HG03565 (cell line): Measurements from ENCODE around the gene ARVCF.

Source experiments
- ATAC-seq: cut with Tn5 transposase; IDR thresholded peaks from one replicate; pipeline ENCODE4 v1.9.1; 2021; ENCODE audit warnings: mild to moderate bottlenecking, moderate library complexity; ENCODE audit not compliant: unreplicated experiment

Gene ARVCF

DNA sequence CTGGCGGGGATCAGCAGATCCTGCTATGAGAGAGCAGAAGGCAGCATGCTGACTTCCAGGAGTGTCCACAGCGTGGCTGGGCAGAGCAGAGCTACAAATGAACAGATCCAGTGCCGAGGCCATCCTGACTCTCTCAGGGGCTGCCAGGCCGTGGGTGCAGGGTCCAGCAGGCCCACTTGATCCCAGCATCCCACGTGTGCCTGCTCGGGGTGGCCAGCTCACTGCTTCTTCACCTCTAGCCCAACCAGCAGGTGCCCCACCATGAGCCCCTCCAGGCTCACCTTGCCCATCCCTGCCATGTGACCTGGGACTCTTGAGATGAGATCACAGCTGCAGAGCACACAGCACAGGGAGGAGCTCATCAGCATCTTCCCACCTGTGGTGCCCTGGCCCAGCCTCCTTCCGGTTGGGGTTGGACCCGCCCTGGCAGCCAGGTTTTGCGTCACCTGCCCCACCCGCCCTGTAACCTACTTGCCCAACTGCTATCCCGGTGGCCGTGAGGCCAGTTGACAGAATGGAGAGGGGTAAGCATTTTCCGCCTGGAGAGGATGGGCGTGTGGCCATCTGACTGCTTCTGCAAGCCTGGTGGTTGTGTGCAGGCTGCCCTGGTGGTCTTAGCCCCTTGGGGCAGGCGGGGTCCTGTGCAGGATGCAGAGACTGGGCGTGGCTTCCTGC, 15.2 kb upstream of the ARVCF start:
- ATAC-seq, result no peak

DNA sequence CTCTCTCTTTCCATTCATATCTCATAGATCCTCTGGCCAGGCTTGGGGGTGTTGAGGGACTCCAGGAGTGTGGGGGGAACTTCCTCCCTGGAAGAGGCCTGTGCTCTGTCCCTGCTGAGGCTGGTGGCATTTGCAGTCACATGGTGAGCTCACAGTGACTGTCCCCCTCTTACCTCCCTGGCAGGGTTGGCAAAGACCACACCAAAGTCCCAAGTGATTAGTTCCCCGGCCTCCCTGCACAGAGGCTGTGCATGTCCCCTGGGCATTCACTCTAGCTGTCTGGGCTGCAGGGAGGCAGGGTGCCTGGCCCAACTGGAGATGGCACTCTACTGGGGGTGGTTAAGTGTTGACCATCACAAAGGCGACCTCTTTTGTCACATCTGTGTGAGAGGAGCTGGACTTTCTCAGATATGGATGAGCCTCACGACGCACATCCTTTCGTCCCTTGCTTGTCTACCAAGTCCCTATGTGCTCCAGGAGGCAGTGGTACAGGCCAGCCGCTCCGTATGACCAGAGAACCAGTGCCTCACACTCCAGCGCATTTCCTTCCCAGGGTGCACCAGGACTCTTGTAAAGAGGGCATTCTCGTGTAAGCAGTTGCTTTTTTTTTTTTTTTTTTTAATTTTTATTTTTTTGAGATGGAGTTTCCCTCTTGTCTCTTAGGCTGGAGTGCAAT, 13.1 kb upstream of the ARVCF start:
- no peak for ATAC-seq

DNA sequence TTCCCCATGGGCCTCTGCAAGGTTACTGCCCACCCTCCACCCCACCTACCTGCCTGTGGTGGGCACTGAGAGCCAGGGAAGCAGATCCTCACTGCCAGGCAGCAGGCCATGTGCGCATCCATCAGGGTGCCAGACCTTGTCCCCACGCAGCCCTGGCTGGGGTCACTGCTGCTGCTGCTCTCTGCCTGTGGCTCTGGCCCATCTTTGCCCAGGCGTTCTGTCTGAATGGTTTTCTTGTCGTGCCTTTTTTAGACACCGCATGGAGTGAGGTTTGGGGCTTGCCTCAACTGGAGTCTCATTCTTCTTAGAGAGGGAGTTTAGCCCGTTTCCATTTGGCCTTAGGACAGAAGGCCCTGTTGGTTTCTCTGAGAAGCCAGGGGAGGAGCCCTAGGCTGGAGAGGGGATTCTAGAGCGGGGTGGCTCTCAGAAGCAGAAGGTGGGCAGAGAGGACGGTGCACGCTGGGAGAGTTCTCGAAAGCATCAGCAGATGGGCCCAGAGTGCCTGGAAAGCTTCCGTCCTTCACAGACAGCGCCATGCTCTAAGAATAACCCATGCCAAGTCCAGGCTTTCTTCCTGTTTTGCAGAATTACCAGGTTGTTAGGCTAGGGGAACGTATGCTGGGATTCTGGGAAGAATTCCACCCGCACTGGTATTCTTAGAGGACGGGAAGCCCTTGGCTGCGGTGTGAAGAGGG, 12.4 kb upstream of the ARVCF start:
- ATAC-seq, result no peak

DNA sequence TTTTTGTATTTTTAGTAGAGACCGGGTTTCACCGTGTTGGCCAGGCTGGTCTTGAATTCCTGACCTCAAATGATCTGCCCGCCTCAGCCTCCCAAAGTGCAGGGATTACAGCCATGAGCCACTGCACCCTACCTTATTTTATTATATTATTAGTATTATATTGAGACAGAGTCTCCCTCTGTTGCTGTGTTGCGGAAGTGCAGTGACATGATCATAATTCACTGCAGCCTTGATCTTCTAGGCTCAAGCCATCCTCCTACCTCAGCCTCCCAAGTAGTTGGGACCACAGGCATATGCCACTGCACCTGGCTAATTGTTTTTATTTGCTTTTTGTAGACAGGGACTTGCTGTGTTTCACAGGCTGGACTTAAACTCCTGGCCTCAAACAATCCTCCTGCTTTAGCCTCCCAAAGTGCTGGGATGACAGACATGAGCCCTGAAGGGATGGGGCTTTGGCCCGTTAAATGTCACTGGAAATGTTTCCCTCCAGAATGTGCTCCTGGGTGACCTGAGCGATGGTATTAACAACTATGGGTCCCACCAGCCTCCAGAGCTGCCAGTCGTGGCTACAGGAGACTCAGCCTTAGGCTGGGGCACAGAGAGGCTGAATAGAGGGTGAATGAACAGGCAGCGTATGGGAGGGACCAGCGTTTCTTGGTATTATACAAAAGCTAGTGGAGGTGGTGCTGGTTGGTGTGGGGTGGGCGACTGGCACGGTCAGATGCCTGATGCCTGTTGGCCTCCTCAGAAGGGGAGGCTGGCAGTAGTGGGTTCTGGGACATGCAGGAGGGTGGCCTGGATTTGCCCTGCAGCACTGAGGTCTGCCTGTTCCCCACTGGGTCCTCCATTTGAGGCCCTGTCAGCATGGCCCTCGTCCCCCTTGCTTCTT, 11.6 kb upstream of the ARVCF start:
- ATAC-seq, result no peak

DNA sequence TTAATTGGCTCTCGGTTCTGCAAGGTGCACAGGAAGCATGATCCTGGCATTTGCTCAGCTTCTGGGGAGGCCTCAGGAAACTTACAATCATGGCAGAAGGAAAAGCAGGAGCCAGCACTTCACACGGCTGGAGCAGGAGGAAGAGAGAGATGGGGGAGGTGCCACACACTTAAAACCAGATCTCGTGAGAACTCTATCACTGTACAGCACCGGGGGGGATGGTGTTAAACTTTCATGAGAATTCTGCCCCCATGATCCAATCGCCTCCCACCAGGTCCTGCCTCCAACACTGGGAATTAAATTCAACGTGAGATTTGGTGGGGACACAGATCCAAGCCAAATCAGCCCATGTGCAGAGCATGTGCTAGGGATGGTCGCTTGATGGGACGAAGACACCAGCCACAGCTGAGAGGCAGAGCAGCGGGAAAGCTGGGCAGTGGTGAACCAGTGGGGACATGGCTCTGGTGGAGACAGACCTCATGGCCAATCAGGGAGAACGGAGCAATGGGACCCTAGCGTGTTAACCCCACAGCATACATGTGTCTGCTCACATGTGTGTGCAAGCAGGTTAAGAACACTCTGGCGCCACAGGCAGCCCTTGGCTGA, 10.5 kb upstream of the ARVCF start:
- no peak for ATAC-seq

DNA sequence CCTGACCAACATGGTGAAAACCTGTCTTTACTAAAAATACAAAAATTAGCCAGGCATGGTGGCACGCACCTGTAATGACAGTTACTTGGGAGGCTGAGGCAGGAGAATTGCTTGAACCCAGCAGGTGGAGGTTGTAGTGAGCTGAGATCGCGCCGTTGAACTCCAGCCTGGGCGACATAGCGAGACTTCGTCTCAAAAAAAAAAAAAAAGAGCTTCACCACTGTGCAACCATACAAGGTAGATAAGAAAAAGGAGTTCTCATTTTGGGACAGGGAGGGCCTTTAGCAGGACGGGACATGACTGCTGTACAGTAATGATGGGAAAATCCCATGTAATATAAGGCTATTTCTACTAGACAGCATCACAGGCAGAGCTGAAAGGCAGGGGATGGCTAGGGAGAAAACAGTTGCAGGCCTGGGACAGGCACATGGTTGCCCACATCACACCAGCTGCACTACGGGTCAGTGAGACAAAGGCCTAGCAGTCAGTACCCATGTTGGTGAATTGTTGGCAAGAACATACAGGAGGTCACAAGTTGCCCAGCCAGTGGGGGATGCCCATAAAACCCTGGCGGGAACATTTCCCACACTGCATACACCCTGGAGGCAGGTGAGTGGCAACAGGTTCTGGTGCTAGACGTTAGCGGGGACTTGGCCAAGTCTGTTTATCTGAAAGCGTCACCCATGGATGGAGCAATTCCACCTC, 9.7 kb upstream of the ARVCF start:
- no peak for ATAC-seq

DNA sequence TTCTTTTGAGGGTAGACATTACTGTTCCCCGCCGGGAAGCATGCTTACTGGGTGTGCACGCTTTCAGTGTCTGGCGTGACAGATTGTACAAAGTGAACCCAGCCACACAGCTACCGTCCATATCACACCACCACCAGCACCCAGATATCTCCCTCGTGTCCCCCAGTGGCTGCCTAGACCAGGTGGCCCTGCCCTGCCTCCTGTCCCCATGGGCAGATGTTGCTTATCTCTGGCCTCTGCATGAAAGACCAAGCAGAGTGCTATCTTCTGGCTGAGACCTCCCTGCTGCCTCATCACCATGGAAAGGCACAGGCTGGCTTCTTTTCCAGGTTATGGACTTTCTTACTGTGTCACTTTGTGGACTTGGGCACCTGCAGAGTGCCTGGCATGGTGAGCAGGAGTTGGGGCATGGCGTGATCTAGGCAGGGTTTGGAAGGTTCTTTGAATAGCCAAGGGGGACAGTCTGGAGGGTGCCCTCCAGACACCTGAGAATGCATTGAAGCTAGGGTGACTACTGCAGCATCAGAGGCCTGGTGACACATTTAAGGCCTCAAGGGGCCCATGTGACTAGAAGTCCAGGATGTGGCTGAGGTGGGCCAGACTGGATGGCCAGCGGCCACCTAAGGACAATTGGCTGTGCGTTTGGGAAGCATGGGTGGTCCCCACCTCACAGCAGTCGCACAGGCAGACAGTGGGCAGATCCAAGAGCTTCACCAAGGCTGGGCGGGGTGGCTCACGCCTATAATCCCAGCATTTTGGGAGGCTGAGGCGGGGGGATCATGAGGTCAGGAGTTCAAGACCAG, 9.0 kb upstream of the ARVCF start:
- no peak for ATAC-seq

DNA sequence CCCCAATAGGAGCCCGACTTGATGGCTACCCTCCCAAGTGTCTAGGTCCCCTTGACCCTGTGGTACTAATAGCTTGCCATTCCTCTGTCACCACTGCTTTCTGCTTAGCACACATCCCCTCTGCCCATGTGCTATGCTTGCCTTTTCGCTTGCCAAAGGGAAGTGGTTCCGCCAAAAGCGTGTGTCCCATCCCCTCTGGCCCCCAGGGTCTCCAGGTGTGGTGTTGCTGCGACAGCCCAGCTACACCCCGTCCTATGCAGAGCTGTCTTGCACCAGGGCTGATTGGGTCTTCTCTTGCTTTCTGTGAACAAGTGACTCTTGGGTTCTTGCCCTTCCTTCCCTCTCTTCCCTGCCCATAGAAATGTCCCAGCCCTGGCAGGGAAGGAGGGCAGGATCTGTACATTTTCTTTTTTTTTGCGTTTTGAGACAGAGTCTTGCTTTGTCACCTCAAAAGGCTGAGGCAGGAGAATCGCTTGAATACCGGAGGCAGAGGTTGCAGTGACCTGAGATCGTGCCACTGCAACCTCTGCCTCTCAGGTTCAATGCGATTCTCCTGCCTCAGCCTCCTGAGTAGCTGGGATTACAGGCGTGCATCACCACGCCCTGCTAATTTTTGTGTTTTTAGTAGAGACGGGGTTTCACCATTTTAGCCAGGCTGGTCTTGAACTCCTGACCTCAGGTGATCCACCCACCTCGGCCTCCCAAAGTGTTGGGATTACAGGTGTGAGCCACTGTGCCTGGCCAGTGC, 8.2 kb upstream of the ARVCF start:
- ATAC-seq, result no peak

DNA sequence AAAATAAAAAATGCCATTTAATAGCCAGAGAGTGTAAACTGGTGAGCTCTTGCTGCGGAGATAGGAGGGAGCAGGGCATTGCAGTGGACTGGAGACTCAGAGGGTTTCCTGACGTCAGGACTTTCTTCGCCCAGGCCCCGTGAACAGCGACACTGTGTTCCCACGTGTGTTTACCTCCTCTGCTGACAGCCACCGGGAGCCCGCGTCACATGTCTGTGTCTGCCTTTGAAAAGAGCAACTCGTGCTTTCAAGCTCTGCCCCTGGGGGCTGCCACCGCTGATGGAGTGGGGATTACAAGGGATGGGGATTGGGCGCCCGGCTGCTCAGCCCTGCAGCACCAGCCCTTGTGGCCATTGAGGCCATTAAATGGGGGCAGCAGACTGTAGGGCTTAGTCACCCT, 7.6 kb upstream of the ARVCF start:
- ATAC-seq, result no peak

DNA sequence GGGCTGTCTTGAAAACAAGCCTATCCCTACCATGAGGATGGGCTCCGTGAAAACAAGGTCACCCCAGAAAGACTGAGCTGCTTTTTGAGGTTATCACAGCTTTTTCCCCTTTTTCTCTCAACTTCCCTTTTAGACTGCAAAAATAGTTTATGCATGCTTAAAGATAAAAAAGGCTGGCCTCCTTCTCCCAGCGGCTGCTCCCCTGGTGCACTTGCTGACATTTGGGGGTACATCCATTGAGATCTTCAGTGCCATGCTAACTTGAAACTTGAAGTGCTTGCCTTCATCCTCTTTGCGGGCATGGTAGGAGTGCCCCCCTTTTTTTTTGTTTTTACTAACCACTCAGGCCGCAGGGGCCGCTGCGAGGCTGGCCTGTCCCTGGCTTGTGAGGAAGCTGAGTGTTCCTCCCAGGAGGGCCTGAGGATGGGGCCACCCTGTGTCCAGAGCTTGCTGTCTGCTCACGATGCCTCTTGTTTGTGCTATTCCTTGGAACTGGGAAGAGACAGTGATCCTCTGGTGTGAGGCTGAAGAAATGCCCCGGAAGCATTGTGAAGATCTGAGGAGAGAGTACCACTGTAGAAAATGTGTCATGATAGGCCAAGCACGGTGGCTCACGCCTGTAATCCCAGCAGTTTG, 6.5 kb upstream of the ARVCF start:
- no peak for ATAC-seq

DNA sequence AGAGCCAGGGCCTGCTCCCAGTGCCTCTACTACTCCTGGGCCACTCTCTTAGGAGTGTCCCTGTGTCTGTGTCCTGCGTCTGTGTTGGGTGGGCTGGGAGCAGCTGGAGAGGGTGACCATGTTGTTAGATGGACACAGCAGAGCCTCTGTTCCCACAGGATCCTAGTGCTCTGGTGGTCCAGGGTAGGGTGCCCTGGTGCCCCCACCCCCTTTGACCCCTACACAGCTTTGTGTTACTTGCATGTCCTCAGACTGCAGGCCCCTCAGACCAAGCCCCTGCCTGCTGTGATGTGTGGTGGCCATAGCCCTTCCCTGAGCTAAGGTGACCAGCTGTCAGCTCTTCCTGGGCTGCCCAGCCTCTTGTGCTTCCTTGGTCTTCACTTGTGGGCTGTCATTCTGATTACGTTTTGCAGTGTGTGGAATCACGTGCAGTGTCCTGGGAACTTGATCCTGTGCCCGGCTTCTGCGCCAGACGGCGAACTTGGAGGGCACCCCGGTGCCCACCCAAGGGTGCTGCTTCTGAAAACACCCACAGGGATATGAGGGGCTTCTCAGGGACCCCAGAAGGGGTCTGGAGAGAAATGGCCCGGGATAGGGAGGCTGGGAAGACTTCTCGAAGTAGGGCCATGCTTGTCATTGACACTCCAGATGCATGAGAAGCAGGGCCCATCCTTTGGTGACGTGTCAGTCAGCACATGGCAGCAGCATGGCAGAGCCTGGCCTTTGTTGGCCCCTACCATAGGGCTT, 5.8 kb upstream of the ARVCF start:
- ATAC-seq, result no peak

DNA sequence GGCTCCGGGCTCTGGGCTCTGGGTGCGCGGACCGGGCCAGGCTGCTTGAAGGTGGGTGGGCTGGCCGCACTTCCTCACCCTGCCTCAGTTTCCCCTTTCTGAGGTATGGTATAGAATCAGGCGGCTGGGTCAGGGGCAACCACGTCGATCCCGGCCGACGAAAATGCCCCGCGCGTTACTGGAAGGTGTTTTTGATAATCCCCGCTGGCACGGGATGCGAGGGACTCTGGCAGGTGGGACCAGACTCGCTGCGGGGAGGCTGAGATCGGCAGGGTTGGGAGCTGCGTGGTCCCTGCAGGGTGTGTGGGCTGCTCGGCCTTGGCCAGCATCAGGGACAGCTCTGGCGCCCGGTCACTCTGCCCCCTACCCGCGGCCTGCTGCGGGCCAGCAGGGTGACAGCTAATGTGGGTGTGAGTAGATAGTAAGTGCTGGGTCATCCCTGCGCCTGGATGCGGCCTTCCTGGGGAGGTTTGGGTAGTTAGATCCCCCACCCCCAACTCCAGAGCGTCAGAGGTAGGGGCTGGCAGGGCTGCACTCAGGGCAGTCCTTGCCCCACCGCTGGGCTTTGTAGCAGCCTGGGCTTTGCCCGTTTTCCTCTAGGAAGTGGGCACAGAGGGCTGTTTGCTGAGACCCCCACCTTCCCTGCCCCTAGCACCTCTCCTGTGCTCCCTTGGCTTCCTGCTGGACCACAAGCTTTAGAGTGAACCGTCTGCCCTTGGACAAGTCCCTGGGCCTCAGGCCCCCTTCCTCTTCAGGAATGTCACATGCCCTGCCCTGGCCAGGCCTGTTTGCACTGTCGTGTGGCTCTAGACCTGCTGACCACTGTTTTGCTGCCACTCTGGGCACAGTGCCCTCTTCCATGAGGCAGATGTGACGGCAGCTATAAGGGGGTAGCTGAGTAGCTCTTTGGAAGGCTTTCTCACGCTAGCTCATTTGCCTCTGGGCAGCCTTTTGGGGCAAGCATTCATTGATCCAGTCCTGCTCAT, 4.9 kb upstream of the ARVCF start:
- ATAC-seq, result no peak

DNA sequence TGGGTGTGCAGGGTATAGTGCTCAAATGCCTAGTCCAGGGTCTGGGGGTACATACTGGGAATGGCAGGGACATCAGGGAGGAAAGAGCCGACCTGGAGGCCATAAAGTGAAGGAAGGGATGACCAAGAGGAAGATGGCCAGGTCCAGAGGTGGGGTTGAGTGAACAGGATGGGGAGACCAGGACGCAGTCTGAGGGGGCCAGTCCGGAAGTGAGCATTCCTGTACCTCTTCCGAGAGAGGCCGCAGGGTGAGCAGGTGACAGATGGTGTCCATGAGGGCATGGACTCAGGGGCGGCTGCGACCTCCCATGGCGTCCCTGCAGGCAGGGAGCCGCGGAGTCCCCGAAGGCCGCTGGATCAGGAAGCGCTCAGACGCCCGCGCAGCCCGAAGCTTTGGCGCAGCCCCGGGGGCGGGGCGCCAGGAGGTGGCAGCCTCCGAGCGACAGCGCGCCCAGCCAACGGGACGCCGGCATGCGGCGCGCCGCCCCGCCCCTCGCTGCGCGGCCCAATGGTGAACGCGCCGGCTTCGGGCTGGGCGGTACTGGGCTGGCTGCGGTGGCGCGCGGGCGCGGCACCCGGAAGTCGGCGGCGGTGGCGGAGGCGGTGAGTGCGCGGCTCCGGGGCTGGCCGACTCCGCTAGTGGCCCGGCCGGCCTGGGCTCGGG, 4.0 kb upstream of the ARVCF start, which contains the start of gene TANGO2:
TANGO2 (plus strand) TSS at position 578 of the 663 bp plus-strand sequence. CDS start 15,689 bp downstream, outside the sequence.
- peak; percentile 66 for ATAC-seq

DNA sequence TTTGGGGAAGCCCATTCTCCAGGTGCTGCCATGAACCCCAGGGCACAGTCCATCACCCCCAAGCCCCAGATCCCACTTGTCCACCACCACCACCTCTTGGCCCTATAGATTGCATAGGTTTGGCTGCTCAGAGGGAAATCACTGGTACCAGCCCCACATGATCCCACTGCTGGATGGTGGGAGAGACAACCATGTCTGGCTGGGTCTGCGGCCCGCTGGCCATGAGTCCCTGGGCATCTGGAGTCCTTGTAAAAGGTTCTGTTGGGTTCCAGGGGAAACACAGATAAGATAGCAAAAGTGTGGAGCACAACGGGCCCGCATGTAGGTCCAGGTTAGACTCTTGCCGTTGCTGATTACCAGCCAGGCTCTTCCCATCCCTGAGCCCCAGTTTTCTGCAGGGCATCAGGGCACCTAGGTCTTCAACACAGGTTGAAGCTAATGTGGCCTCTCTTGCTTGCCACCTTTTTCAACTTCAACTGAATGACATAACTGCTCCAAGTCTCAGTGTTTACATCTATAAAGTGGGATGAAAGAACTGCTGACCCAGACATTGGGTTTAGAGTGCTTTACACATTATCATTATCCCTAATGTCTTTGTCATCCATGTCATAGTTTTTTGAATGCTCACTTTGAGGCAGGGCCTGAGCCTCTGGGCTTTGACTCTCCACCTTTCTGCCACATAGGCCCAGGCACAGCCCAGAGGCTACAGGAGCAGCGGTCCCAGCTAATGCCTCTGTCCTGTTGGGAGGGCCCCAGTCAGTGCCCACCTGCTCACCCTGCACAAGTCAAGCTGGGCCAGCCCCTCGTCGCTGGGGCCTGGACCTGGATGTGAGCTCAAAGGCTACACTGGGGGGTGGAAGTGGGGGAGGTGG, 3.3 kb upstream of the ARVCF start:
- ATAC-seq, result no peak

DNA sequence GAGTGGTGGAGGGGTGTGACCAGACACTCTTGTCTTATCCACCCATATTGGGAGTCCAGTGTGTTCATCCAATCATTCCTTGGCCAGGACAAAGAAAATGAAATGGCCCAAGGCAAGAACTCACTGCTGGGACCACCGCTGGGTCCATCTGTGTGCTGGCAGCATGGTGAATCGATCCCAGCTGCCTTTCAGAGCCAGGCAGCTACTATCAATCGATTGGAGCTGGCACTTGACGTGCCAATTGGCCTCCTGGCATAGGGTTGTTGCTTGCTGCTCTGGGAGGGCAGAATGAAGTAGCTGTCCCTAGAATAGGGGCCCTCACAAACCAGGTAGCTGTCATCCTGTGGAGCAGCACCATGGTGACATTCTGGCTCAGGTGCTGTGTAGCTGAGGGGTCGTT, 1.4 kb upstream of the ARVCF start:
- ATAC-seq, result no peak
